T1000 (cell line): Measurements from ENCODE around the gene KIAA0825.

ENCODE experiments used
- DNase-seq: peaks from one replicate; lab custom pipeline; 2025; ENCODE audit warnings: mixed read lengths; lab: John Stamatoyannopoulos, UW

Gene KIAA0825

DNA sequence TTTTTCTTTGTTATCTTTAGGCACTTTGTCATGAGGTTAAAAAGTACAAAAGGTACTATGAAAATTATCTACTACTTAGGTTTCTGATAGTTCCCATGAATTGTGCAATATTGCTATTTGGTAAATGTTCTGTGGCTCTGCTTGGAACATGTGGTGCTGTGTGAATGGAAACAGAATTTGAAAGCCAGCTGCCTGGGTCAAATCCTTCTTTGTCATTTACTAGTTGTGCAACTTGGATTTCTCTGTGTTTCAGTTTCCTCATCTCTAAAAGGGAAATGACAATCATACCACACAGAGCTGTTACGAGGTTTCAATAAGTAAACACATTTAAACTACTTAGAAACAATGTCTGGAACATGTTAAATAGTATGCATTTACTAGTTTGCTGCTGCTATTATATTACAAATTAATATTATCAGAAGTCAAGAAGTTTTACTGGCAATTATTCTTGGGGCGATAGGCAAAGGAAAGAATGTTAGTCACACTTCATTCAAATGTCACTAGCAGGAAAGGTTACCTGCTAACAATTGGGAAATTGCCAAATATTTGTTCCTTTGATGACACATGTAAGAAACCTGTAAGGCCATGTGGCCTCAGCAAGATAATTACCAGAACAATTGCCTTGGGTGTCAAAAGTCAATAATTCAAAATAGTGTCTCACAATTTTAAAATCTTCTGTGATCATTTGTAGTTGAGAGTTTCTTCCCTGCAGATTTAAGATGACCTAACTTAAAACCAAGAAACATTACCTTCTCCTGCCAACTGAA, 184.8 kb downstream of the KIAA0825 start:
- DNase-seq: no peak

DNA sequence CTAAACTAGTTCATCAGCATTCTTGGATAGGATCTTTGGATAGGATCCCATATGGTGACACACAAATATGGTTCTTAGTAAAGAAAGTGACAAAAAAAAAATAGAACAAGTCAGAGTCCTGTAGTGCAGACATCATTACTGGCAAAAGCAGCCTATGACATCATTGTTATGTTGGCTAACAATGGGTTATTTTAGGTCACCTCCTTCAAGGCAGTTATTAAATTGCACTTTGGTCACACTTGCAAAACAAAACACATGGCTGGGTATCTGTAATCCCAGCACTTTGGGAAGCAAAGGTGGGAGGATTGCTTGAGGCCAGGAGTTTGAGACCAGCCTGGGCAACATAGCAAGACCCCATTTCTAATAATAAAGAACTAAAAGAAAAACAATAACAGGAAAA, 185.9 kb downstream of the KIAA0825 start:
- no peak for DNase-seq

DNA sequence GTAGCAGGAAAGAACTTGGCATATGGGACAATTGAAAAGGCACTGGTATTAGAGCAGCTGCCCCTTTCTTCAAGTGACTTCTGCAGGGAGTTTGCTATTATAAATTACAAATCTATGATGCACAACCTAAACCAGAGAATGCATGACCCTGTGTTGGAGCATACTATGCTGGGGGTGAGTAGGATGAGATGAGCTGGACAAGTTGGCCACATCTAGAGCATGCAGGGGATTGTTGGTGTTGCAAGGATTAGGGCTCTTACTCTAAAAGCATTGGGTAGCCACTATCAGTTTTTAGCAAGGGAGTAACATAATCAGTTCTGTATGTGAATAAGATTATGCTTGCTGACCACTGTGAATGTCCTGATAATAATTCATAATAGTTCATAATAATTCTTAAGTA, 186.7 kb downstream of the KIAA0825 start:
- DNase-seq: no peak

DNA sequence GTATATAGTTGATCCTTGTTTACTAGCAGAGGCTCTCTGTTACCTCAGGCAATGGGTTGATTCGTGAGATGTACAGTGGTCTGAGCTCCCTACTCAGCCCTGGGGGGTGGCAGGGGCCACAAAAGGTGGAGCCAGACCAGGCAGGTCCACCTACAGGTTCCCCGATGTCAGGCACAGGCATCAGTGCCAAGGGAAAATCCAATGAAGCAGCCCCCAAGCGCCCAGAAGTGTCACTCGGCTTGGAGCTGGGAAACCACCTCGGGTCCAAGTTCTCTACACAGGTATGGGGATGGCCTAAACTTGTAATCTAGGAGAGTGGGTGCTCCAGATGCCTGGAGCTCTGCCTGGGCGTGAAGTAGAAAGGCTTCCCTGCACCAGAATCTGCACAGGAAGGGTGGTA, 188.8 kb downstream of the KIAA0825 start:
- DNase-seq: no peak

DNA sequence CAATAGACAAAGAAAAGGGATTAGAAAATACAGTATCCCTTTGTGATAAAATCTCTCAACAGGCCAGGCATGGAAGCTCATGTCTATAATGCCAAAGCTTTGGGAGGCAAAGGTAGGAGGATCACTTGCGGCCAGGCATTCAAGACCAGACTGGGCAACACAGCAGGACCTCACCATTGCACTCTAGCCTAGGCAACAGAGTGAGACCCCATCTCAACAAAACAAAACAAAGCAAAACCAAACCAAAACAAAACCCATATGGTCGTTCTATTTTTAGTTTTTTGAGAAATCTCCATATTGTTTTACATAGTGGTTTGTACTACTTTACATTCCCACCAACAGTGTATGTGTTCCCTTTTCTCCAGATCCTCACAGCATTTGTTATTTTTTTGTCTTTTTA, 193.0 kb downstream of the KIAA0825 start:
- DNase-seq: no peak

DNA sequence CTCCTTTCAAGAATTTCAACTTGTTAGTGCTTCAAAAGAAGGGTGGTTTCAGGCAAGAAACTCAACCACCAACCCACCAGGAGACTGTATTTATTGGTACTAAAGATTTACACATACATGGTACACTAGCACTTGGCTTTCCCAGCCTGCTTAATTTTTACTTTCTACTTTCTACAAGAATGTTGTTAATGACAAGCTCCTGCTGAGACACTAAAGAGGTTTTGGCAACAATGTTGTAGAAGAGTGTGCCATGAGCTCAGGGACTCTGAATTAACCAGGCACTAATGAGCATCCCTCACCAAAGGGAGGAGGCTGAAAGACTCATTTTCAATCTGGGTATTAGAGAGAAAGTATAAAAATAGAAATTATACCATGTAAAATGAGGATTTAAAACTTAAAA, 195.0 kb downstream of the KIAA0825 start:
- DNase-seq: no peak

DNA sequence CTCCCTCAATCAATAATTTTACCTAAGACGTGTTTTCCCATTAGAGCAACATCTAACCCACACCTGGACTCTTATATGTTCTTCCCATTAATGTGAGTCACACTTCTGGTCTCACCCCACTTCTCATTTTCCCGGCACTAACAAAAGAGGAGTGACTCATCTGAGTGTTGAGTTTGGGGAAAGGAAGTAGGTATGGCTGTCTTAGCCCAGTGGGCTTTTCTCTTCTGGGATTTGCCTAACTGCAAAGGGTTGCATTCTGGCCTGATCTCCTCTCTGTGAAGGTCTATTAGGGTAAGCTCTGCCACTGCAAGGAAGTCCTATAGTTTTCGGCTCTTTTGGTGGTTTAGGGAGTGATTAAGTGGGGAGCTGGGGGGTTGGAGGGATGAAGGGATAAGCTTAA, 195.6 kb downstream of the KIAA0825 start:
- DNase-seq: no peak

DNA sequence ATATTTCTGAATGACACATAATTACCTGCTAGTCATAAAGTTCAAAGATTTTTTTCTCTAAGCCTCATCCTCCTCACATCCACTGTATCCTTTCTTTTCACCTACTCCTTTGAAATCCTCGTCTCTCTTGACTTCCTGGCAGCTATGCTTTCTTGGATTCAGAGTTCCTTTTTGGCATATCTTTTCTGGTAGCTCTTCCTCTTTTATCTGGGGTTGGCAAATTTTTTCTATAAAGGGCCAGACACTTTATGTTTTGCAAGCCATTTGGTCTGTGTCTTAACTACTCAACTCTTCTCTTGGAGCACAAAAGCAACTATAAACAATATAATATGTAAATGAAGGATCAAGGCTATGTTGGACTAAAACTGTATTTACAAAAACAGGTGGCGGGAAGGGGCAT, 197.5 kb downstream of the KIAA0825 start:
- DNase-seq: no peak

DNA sequence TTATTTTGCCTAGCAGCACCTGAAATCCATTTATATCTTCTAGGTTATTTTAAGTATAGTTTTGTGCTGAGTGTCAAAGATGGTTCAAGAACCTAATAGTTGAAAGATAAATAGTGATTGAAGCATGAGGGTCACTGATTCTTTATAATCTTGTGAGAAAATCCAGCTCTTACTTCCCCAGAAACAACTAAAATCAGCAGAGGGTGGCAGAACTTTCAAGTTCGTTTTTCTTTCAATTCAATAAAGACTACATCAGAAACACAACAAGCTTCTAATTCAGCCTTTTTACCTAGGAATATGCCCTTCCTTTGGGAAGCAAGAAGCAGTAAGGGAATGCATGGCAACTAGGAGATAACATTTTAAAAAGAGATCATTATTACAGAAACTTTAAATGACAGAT, 202.6 kb downstream of the KIAA0825 start:
- no peak for DNase-seq

DNA sequence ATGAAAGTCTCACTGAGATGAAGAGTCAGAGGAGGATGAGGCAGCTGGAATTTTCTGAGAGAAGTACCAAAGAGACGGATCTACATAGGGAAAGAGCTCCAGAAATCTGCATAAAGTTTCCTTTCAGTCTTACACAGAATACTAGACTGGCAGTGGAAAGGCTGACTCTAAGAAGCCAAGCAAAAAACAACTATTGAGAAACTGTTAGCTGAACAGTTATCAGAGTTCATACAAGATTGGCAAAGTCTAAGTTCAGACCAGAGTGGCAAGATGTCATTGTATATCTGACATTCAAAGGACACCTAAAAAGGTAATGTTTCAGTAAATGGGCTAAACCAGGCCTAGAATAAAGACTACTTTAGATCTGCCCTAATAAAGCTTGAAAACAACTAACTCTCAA, 209.0 kb downstream of the KIAA0825 start:
- no peak for DNase-seq

DNA sequence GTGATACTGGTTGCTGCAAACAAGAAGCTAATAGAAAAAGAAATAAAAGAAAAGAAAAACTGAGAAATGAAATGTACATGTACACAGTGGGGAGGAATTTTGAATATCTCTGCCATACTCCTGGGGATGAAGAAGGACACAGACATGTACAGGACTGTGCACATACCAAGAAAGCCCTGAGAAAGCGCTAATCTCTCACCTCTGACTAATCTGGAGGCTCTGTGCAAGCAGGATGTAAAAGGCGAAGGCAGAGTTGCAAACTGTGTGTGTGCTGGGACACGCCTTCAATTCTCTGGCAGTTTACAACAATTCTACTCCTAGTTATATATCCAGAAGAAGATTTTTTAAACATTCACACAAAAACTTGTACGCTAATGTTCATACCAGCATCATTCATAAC, 211.4 kb downstream of the KIAA0825 start:
- DNase-seq: no peak

DNA sequence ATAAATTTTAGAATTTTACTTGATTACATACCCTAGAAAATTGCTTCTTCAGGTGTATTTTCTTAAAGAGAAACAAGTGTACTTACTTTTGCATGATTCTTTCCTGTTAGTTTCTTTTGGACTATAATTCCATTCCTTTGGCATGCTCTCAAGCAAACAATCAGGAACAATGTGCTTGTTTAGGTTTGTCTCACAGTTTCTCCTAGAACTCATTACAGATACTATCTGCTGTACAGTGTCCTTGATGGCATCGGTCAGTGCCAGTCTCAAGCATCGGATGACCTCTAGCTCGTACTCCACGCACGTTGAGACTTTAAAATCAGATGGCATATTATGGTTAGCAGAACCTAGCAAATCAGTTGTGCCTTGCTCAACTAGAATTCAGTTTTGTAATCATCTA, 214.9 kb downstream of the KIAA0825 start:
- DNase-seq: no peak

DNA sequence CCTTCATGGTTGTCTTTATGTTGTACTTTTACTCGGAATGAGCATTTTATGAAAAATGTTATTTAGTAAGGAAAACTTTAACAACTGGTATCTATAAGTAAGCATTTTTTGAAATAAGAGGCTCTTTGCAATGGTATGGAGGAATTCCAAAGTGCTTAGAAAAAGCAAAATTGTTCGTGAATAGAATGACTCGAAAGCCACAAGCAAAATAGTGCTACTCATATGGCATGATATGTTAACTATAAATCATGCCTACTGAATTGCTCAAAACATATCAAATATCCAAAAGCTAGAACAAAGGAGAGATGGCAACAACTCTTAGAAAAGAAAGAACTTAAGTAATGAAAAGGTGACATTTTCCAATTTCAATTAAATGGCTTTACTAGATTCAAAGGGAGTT, 216.3 kb downstream of the KIAA0825 start:
- no peak for DNase-seq

DNA sequence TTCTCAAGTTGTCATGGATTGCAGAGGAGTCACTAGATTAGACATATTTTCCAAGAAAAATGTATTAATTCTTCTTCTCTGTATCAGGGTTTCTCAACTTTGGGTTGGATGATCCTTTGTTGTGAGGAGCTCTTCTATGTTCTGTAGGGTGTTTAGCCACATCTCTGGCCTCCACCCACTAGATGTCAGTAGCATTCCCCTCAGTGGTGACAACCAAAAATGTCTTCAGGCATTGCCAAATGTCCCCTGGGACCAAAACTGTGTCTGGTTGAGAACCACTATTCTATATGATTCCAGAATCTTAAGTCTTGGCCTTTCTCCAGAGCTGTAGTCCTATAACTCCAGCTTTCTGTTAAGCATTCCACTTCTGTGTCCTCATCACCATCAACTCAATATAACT, 220.9 kb downstream of the KIAA0825 start:
- DNase-seq: no peak

DNA sequence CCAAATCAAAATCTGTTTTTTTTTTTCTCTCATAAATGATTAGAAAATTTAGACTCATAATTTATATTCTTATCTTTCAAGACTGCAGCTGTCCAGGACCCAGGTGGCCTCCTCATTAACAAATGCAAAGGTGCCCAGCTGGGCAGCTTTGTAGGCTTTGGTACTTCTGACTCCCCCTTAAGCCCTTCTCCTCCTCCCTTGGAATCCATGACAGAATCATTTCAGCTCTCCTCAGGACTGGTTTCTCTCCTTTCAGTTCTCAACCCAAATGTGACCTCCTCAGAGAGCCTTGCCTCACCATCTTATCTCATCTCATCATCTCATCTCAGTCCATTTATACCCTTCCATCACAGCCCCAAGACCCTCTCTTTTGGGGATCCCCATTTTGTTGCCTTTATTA, 221.7 kb downstream of the KIAA0825 start:
- DNase-seq: no peak

DNA sequence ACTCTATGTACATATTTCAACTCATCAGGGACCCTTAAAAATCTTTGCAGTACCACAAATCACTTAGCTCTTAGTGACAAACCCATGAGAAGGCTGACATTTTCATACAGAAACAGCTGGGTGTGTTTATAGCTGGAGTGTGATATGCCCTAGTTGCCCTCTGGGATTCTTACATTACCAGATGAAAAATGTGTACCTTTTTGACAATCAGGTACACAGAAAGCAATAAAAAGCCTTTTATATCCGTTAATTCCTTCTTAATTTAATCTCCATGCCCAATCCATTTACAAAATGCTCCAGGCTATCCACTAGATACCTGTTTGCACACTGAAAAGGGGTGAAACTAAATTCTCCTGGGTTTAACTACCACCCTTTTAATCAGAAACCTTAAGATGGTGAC, 222.9 kb downstream of the KIAA0825 start:
- no peak for DNase-seq

DNA sequence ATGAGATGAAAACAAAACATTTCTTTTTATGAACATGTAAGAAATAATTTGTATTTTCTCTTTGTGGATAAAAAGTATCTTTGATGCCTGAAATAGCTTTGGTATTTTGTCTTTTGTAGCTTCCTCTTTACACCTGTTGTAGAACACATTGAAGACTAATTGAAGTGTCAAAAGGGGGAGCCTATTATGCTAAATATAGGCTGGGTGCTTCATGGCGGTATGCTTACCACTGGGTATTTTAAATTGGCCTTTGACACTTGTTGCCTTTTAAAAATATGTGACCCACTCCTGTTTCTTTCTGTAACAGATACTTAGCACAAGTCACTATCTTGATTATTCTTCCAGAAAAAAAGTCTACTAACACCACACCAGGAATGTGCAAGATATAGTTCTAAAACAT, 226.4 kb downstream of the KIAA0825 start:
- no peak for DNase-seq

DNA sequence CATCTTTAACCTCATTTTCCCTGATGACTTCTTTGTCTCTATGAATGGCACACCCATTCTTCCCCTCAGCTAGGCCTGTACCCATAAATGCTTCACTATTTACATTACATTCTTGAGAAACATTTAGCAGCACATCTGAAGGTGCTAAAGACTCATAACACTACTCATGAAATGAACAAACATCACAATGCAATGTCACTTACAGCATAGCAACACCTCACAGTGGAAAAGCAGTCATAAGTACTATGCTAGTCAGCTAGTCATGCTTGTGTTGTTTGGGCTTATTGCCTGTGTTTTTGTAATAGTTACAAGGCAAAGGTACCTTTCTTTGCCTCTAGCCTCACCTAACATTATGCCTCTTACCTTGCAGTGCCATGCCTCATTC, 228.9 kb downstream of the KIAA0825 start:
- no peak for DNase-seq

DNA sequence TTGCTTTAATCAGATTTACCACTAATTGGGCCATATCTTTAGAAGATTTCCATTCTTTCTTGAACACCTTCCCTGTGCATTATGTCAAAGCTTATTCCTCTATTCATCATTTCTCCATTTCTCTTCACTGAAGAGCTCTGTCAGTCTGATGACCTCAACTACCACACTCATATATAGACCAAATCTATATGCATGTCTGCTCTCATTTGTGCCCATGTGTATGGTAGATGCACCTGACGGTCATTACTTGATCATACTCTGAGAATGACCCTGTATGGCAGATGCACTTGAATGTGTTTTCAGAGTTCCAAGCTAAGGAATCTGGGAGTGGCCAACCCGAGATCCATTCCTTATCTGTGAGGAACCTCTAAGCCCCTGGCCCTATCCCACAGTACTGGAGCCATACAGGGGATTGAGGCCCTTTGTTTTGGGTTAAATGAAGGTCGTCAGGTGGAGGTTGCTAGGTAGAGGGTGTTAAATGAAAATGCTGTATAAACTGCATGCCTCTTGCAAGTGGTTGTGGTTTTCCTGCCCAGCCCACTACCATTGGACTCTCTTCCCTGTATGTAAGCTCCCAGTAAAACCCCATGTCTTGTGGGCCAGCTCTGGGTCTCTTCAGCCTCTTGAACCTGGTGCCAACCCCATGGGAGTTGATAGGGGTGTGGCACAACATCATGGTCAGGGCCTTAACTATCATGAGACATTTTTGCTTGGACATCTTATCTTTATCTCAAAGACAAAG, 229.5 kb downstream of the KIAA0825 start:
- no peak for DNase-seq

DNA sequence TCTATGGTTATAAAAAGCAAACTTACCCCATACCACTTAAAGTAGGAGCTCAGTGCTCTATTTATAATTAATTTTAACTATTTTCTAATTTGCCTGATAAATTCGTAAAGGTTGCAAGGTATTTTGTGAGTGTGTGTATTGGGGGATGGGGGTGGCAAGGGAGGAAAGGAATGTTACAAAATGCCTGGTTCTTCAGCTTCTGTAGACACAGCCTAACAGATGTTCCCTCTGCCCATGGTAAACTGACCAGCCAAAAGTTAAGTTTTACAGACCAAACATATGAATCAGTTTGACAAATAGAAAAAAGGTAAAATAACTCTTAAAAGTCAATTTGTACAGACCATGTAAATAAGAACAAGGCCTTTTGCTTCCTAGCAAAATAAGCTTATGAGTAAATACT, 232.6 kb downstream of the KIAA0825 start:
- no peak for DNase-seq

DNA sequence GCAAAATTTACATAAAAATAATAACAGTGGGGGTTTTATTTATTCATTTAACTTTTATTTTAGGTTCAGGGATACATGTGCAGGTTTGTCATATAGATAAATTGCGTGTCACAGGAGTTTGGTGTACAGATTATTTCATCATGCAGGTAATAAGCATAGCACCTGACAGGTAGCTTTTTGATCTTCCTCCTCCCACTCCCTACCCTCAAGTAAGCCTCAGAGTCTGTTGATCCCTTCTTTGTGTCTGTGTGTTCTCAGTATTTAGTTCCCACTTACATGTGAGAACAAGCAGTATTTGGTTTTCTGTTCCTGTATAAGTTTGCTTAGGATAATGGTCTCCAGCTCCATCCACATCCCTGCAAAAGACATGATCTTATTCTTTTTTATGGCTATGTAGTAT, 240.3 kb downstream of the KIAA0825 start:
- no peak for DNase-seq

DNA sequence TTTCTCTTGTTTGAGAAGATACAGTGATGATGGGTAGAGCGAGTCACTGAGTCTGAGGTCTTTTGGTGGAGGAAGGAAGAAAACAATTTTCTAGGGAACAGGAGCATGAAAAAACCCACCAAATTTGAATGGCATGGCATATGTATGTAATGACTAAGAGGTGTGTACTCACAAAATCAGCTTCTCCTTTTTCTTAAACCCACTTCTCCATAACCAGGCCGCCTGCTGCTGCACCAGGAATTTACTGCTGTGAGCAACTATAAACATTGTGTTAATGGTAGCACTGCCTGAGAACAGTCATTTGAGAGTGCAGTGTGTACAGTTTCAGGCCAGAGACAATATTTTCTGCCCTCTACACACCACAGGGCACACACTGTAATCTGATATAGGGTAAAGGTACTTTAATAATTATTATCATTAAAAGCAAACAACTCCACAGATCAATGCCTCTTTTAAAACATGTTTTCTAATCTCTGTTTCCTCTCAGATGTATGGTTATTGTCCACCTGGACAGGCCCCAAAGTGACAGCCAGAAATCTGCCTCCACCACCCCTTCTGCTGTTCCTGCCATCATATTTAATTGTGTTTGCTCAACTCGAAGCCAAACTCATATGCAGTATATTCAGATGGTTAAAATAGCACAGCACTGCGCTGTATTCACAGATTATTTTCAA, 241.6 kb downstream of the KIAA0825 start:
- DNase-seq: no peak

DNA sequence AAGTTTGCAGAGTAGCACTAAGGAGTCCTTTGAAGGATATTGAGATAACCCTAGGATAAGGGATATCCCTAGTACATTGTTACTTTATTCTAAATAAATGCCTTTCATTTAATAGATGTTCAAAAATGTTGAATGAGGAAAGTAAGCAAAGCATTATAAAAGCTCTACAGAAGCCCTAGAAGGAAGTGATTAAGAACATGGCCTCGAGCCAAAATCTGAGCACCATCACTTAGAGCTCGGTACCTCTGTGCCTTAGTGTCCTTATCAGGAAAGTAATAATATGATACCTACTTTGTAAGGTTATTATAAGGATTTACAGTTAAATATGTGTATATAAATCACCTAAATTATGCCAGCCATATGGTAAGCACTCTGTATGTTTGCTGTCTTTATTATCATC, 242.6 kb downstream of the KIAA0825 start:
- no peak for DNase-seq
